ENCODE measurements around the gene PLXDC1. TPM values are rescaled to one million over a fixed set of nuclear protein-coding genes. Genes with fewer than 3 reads are reported as not detected.

Gene PLXDC1
- total and polyA plus RNA-seq, 2 of the 8 experiments (the other 6 are each of a cell fraction or from before 2014, with no cell fraction given) = 4.1 to 14.6 TPM

DNA sequence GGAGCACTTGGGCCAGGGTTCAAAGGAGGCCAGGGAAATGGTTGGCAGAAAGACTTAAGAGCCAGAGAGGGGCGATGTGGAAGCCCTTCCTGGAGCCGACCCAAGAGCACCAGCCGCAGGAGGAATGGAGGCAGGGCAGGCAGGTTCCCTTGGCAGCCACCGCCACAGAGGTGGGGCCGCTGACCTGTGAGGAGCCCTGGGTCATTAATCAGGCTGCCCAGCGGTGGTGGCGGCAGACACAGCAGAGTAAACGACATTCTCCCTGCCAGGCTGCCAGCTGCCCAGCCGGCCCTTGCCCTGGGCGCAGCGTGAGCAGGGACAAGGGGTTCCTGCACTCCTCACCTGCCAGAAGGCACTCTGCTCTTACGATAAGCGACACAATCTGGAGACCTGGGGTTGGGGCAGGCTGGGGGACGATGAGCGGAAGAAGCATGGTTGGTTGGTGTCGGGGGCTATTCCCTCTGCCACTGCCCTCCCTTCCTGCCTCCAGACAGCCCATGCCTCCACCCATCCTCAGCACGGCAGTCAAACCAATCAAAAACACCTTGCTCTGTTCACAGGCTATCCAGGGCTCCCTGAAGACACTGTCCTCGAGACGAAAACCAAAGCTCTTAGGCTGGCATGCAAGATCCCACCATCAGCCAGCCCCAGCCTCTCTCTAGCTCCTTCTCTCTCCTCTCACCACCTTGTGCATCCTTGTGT lies 40.9 kb downstream of the PLXDC1 start:
- H3K9ac ChIP-seq (replicated peaks in 1 of 4; ENCODE audit: extremely low read depth in 1 of 4, low read depth in 3 of 4, low read length in 3 of 4) = no peak overlapping the region
- no peaks in the 10 kb centered on the region for H3K36me3 ChIP-seq (ENCODE audit: control insufficient read depth in 2 of 4, insufficient read depth in 4 of 4, low read length in 3 of 4)
- H3K56ac ChIP-seq (replicated peaks; ENCODE audit: insufficient read length, low read depth, low read length) = no peak overlapping the region
- H4K5ac ChIP-seq (ENCODE audit: insufficient read length, low read depth, low read length) = no peak overlapping the region
- no peak overlapping the region for H3K18ac ChIP-seq (ENCODE audit: extremely low read depth, low read length)
- peak overlapping the region; percentile 9; the same call in 1 of the 2 replicates for H4K8ac ChIP-seq (ENCODE audit: extremely low read depth, insufficient read depth, low read length)
- no peaks in the 10 kb centered on the region for H3K9me3 ChIP-seq (ENCODE audit: insufficient read depth in 2 of 2, low read depth in 1 of 2, low read length in 1 of 2)
- ChIA-PET CTCF (ENCODE audit: partially characterized antibody) (interaction anchor here (0.7 to 2.7 kb wide), 7 partner anchors 11 to 48 kb away, joined by 3 to 10 read pairs (median 5); partner anchors contain the start of gene PLXDC1), POLR2A (ENCODE audit: partially characterized antibody) (interaction anchor here (0.6 kb wide), 1 partner anchor 293 kb away, joined by 3 read pairs; no protein-coding TSS in a partner anchor)
- no peaks in the 10 kb centered on the region; a peak in 2 of 7 replicates for H3K27me3 ChIP-seq (replicated peaks in 1 of 4; ENCODE audit: control insufficient read depth in 3 of 4, extremely low read depth in 1 of 4, insufficient read depth in 3 of 4, low read length in 3 of 4)
- no peaks in the 10 kb centered on the region for H4K20me1 ChIP-seq (replicated peaks in 1 of 2; ENCODE audit: control insufficient read depth in 1 of 2, insufficient read depth in 2 of 2, low read length in 2 of 2)
- FAIRE-seq = no peak
- no peak overlapping the region for H2BK5ac ChIP-seq (ENCODE audit: low read depth, low read length)
- H3K4me2 ChIP-seq (ENCODE audit: insufficient read depth in 1 of 2, low read depth in 2 of 2, low read length in 2 of 2) = no peak overlapping the region
- no peak overlapping the region for H3K23ac ChIP-seq (ENCODE audit: insufficient read length)
- no peak overlapping the region for H4K91ac ChIP-seq (replicated peaks; ENCODE audit: insufficient read length, low read length)
- TF ChIP-seq GABPA (IDR thresholded peaks at IDR 0.05; ENCODE audit: borderline replicate concordance, insufficient read depth, low read length) = no peak
- no peak for TF ChIP-seq ASH2L (IDR thresholded peaks at IDR 0.05; ENCODE audit: low read length)
- TF ChIP-seq NRF1 (IDR thresholded peaks at IDR 0.05; ENCODE audit: low read depth, low read length) = no peak
- TF ChIP-seq, protein P1, sequence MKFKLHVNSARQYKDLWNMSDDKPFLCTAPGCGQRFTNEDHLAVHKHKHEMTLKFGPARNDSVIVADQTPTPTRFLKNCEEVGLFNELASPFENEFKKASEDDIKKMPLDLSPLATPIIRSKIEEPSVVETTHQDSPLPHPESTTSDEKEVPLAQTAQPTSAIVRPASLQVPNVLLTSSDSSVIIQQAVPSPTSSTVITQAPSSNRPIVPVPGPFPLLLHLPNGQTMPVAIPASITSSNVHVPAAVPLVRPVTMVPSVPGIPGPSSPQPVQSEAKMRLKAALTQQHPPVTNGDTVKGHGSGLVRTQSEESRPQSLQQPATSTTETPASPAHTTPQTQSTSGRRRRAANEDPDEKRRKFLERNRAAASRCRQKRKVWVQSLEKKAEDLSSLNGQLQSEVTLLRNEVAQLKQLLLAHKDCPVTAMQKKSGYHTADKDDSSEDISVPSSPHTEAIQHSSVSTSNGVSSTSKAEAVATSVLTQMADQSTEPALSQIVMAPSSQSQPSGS (IDR thresholded peaks at IDR 0.05; ENCODE audit: low read length) = no peak
- TF ChIP-seq RAD21 (IDR thresholded peaks at IDR 0.05 in 1 of 2, conservative IDR thresholded peaks at IDR 0.05 in 1 of 2; ENCODE audit: low read depth in 2 of 2, low read length in 2 of 2) = peak in 1 of 2 experiments; percentile 45; a peak in 2 of 4 replicates
- TF ChIP-seq, protein P2, sequence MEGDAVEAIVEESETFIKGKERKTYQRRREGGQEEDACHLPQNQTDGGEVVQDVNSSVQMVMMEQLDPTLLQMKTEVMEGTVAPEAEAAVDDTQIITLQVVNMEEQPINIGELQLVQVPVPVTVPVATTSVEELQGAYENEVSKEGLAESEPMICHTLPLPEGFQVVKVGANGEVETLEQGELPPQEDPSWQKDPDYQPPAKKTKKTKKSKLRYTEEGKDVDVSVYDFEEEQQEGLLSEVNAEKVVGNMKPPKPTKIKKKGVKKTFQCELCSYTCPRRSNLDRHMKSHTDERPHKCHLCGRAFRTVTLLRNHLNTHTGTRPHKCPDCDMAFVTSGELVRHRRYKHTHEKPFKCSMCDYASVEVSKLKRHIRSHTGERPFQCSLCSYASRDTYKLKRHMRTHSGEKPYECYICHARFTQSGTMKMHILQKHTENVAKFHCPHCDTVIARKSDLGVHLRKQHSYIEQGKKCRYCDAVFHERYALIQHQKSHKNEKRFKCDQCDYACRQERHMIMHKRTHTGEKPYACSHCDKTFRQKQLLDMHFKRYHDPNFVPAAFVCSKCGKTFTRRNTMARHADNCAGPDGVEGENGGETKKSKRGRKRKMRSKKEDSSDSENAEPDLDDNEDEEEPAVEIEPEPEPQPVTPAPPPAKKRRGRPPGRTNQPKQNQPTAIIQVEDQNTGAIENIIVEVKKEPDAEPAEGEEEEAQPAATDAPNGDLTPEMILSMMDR (IDR thresholded peaks at IDR 0.05; ENCODE audit: control extremely low read depth in 1 of 3, insufficient read depth in 1 of 3, low read depth in 1 of 3, low read length in 3 of 3) = peak; percentile 22 to 43 (median 33); a peak in 3 of 4 replicates
- H2AFZ ChIP-seq (ENCODE audit: low read length) = no peak overlapping the region
- H3K4ac ChIP-seq (replicated peaks; ENCODE audit: insufficient read length, low read depth, low read length) = no peak overlapping the region
- no peaks in the 10 kb centered on the region for H3K79me1 ChIP-seq (ENCODE audit: low read depth, low read length)
- no peak overlapping the region for H3K27ac ChIP-seq (ENCODE audit: low read depth, low read length)
- no peak overlapping the region for H3K4me3 ChIP-seq (ENCODE audit: extremely low read depth in 1 of 4, insufficient read depth in 2 of 4, low read depth in 3 of 4, low read length in 4 of 4)
- H2BK120ac ChIP-seq (replicated peaks; ENCODE audit: low read depth, low read length) = no peak overlapping the region
- H2BK15ac ChIP-seq (ENCODE audit: low read length) = peak overlapping the region; percentile 10; the same call in 1 of the 2 replicates
- H3K4me1 ChIP-seq (replicated peaks in 1 of 4; ENCODE audit: control insufficient read depth in 3 of 4, insufficient read depth in 4 of 4, low read length in 3 of 4) = peaks cover 0 to 2% (median 0%) of the 10 kb centered on the region in 4 experiments; a peak in 1 of 7 replicates
- H3K23me2 ChIP-seq (ENCODE audit: low read depth, low read length) = no peaks in the 10 kb centered on the region
- H2BK20ac ChIP-seq (ENCODE audit: low read length) = 0 out of 2 replicates have a peak overlapping the region, but pooled peaks have one; percentile 32
- H2BK12ac ChIP-seq (ENCODE audit: low read depth, low read length) = peak overlapping the region; percentile 33; the same call in 1 of the 2 replicates
- H3K79me2 ChIP-seq (ENCODE audit: control insufficient read depth in 1 of 2, insufficient read depth in 2 of 2, low read length in 2 of 2) = no peaks in the 10 kb centered on the region
- H2AK5ac ChIP-seq (ENCODE audit: low read depth, low read length) = no peak overlapping the region
- no peak overlapping the region for H3K14ac ChIP-seq (ENCODE audit: insufficient read length)
- 85% methylated on average over 19 of the region's 19 CpGs; no CpG with 5 or more reads in 1 of the 2 experiments for WGBS, 2 experiments (ENCODE audit: extremely low coverage in 1 of 2, insufficient coverage in 1 of 2, insufficient read length in 1 of 2, insufficient replicate concordance in 2 of 2, low coverage in 1 of 2, low lambda C conversion rate in 2 of 2, missing lambda C conversion rate in 1 of 2)
- no peak for DNase-seq (ENCODE audit: low read depth in 1 of 2, low spot score in 2 of 2)

Measured in H1 (cell line).